Suprapubic skin (tissue), 4 donors: ENCODE results near the gene CST2. TPM values are rescaled to one million over a fixed set of nuclear protein-coding genes. Genes with fewer than 3 reads are reported as not detected.
"Not testable (repeated sequence)": the region's sequence is repeated elsewhere in the genome, so short reads cannot be mapped to it uniquely, and the experiment has no call there.

Experiments used
- DNase-seq, 2 donors: peaks; one replicate each; pipeline ENCODE4 v3.0.0-alpha.2; 2019; ENCODE audit warnings: low spot score in 2 of 2
- H3K27ac ChIP-seq: fragments of 200-600 bp; sonication (generic); one replicate; pipeline ENCODE4 v1.5.1; 2019
- H3K27me3 ChIP-seq: fragments of 200-600 bp; sonication (generic); one replicate; pipeline ENCODE4 v1.5.1; 2019
- H3K36me3 ChIP-seq: fragments of 200-600 bp; sonication (generic); one replicate; pipeline ENCODE4 v1.5.1; 2019
- H3K4me1 ChIP-seq: fragments of 200-600 bp; sonication (generic); one replicate; pipeline ENCODE4 v1.5.1; 2019
- H3K4me3 ChIP-seq: fragments of 200-600 bp; sonication (generic); one replicate; pipeline ENCODE4 v1.5.1; 2019; ENCODE audit warnings: mild to moderate bottlenecking
- H3K9me3 ChIP-seq: fragments of 200-600 bp; sonication (generic); one replicate; pipeline ENCODE4 v1.5.1; 2019
- EP300 ChIP-seq: sonication (generic); formaldehyde crosslinking; IDR thresholded peaks from one replicate; pipeline ENCODE4 v1.6.1; 2017; ENCODE audit warnings: antibody characterized with exemption
- POLR2A ChIP-seq, 2 donors: fragments of 450-650 bp; IDR thresholded peaks; one replicate each; pipeline ENCODE4 v1.6.1; 2017; ENCODE audit warnings: antibody characterized with exemption in 2 of 2, mild to moderate bottlenecking in 2 of 2, moderate library complexity in 2 of 2
- POLR2AphosphoS5 ChIP-seq, 3 donors: sonication (generic); formaldehyde crosslinking; IDR thresholded peaks; one replicate each; pipeline ENCODE4 v1.6.1; 2017; ENCODE audit warnings: antibody characterized with exemption in 3 of 3
- WGBS: methylation state at CpG from one replicate; pipeline ENCODE4 v1.1.5; 2018; 5-methylcytosine and 5-hydroxymethylcytosine counted together
- total RNA-seq, 4 donors: library from RNA; depleted of rRNA; stranded (reverse); fragments of >200 nt; gene quantifications; one replicate each; pipeline ENCODE4 v1.1.0, GENCODE V29; 2016
- TF ChIP-seq, protein P1 (sequence below), 2 donors: fragments of 200-600 bp in 1 of 2; fragments of 450-650 bp in 1 of 2; sonication (generic) in 1 of 2; IDR thresholded peaks; one replicate each; pipeline ENCODE4 v1.5.1; 2016 to 2019; ENCODE audit warnings: antibody characterized with exemption in 2 of 2, mild to moderate bottlenecking in 1 of 2, moderate library complexity in 1 of 2

Gene CST2
- total RNA-seq, 4 donors from 2014 or later: 1.1 to 2.2 TPM; not detected in 2

DNA sequence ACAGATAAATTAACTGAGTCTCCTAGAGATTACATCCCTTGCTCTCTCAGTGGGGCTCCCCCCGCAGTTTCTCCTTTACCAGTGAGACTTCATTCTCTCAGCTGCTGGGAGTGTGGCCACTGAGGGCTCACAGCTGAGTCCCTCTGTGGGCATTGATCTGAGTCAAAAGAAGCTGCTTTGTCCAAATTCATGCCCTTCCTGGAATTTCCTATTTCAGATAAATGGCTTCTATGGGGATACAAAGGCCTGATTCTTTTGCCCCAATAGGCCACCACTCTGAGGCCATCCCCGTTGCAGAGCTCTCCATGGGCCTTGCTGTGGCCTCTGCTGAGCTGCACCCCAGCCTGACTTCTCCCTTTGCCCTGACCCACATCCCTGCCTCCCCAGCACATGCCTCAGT is 43.0 kb upstream of the CST2 start:
- Histone ChIP-seq H3K27ac (no peak overlapping the region), H3K36me3 (no peaks in the 10 kb centered on the region), H3K9me3 (no peaks in the 10 kb centered on the region), H3K4me3 (no peak overlapping the region), H3K4me1 (no peaks in the 10 kb centered on the region), H3K27me3 (peaks cover 16% of the 10 kb centered on the region)
- DNase-seq: no peak
- 85% methylated on average over 2 of the region's 2 CpGs for WGBS
- TF ChIP-seq, protein P1, sequence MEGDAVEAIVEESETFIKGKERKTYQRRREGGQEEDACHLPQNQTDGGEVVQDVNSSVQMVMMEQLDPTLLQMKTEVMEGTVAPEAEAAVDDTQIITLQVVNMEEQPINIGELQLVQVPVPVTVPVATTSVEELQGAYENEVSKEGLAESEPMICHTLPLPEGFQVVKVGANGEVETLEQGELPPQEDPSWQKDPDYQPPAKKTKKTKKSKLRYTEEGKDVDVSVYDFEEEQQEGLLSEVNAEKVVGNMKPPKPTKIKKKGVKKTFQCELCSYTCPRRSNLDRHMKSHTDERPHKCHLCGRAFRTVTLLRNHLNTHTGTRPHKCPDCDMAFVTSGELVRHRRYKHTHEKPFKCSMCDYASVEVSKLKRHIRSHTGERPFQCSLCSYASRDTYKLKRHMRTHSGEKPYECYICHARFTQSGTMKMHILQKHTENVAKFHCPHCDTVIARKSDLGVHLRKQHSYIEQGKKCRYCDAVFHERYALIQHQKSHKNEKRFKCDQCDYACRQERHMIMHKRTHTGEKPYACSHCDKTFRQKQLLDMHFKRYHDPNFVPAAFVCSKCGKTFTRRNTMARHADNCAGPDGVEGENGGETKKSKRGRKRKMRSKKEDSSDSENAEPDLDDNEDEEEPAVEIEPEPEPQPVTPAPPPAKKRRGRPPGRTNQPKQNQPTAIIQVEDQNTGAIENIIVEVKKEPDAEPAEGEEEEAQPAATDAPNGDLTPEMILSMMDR (IDR thresholded peaks at IDR 0.05): no peak
- TF ChIP-seq POLR2A (IDR thresholded peaks at IDR 0.05) (no peak), POLR2AphosphoS5 (IDR thresholded peaks at IDR 0.05) (no peak), EP300 (no peak)

DNA sequence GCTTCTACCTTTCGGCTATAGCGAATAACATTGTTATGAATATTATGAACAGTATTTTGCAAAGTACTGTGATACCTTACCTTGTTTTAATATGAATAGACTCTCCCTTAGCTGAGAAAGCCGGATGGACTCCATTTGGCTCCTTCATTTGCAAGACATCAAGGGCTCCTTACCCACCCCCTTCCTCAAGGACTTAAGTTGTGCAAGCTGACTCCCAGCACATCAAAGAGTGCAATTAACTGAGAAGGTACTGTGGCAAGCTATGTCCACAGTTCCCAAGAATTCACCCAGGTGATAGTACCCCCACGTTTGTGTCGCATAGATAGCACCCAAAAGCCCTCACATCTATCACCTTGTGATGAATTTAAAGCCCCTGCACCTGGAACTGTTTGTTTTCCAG is 41.8 kb upstream of the CST2 start:
- TF ChIP-seq, protein P1 (IDR thresholded peaks at IDR 0.05): no peak
- TF ChIP-seq POLR2AphosphoS5 (IDR thresholded peaks at IDR 0.05) (no peak), POLR2A (IDR thresholded peaks at IDR 0.05) (no peak)

DNA sequence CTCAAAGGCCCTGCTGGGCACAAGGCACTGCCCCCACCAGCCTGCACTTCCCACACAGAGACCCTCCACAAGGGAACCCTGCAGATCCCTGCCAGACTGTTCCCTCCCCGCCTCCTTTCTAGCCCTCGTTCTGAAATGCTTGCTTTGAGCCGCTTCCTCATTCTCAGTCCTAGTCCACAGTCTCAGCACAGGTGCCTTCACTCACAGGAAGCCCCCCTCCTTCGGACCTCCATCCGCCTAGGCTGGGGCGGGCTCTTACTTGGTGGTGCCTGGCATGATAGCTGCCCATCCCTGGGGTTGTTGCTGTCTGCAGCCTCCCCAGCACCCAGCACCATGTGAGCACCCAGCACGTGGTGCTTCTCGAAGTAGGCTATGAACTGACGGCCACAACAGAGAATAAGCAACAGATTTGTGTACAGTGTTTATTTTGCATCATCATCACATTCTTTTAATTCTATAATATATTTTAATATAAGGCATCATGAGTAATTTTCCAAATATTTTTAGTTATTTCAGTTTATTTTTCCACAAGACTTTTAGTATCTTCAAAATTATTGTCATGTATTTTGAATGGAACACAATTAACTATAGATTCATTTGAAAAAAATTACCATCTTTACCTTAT is 40.7 kb upstream of the CST2 start:
- WGBS: 59% methylated on average over 8 of the region's 9 CpGs
- DNase-seq: no peak
- Histone ChIP-seq H3K27me3 (peaks cover 16% of the 10 kb centered on the region), H3K4me3 (no peak overlapping the region), H3K36me3 (no peaks in the 10 kb centered on the region), H3K9me3 (no peaks in the 10 kb centered on the region), H3K27ac (no peak overlapping the region), H3K4me1 (no peaks in the 10 kb centered on the region)
- TF ChIP-seq POLR2A (IDR thresholded peaks at IDR 0.05) (no peak), EP300 (no peak), POLR2AphosphoS5 (IDR thresholded peaks at IDR 0.05) (no peak)
- TF ChIP-seq, protein P1 (IDR thresholded peaks at IDR 0.05): no peak

More for the DNA sequence above, 41.8 kb upstream of the CST2 start:
- Histone ChIP-seq H3K4me3 (no peak overlapping the region), H3K27ac (no peak overlapping the region), H3K27me3 (peaks cover 16% of the 10 kb centered on the region), H3K4me1 (no peaks in the 10 kb centered on the region), H3K36me3 (no peaks in the 10 kb centered on the region), H3K9me3 (no peaks in the 10 kb centered on the region)
- 39% methylated on average over 5 of the region's 5 CpGs for WGBS
- no peak for DNase-seq

DNA sequence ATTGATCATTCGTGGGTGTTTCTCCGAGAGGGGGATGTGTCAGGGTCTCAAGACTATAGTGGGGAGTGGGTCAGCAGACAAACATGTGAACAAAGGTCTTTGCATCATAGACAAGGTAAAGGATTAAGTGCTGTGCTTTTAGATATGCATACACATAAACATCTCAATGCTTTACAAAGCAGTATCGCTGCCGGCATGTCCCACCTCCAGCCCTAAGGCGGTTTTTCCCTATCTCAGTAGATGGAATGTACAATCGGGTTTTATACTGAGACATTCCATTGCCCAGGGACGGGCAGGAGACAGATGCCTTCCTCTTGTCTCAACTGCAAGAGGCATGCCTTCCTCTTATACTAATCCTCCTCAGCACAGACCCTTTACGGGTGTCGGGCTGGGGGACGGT is 34.2 kb upstream of the CST2 start:
- H3K4me1 ChIP-seq, H3K4me3 ChIP-seq, H3K36me3 ChIP-seq, H3K27ac ChIP-seq, DNase-seq, H3K9me3 ChIP-seq, H3K27me3 ChIP-seq: not testable (repeated sequence)
- WGBS: 52% methylated on average over 10 of the region's 10 CpGs

DNA sequence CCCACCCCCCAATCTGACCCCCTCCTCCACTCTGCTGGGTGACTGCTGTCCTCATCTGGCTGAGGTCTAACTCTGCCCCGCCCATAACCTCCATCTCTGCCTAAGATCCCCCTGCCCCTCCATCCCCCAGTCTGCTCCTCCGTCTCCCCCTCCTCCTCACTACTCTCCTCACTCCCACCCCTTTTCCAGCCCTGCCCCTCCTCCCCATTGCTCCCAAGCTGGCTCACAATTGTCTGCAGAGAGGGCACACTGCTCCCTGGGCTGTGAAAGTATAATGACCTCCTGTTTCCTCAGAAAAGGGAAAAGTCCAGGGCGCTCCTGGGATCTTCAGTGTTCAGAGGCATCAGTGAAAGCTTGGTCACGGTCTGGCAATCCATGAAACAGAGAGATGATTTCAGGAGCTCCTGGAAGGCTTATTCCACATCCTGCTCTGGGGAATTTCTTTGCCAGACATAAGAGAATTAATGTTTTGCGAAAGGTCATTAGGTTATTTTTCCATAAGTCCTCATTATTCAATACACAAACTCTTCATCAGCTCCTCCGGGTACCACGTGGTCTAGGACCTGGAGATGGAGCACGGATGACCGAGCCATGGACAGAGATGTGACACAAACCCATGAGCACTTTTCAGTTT is 31.6 kb upstream of the CST2 start:
- TF ChIP-seq POLR2A (IDR thresholded peaks at IDR 0.05): no peak
- no peak for TF ChIP-seq POLR2AphosphoS5 (IDR thresholded peaks at IDR 0.05)
- TF ChIP-seq, protein P1 (IDR thresholded peaks at IDR 0.05): no peak
- no peak for TF ChIP-seq EP300
- Histone ChIP-seq H3K9me3 (no peaks in the 10 kb centered on the region), H3K27ac (no peak overlapping the region), H3K4me3 (no peak overlapping the region), H3K4me1 (no peaks in the 10 kb centered on the region), H3K36me3 (no peaks in the 10 kb centered on the region), H3K27me3 (no peaks in the 10 kb centered on the region)
- WGBS: 58% methylated on average over 9 of the region's 9 CpGs
- no peak for DNase-seq
